Kidney (tissue), 14 donors: Measurements from ENCODE around the gene GMPPA. TPM values are rescaled to one million over a fixed set of nuclear protein-coding genes. Genes with fewer than 3 reads are reported as not detected.

Experiments used
- DNase-seq, 5 donors: peaks; one replicate each; pipeline ENCODE4 v3.0.0-alpha.2; 2013 to 2020
- FAIRE-seq: peaks from 2 replicates; lab custom pipeline; 2012; peaks lifted over from hg19 to GRCh38; lab: Jason Lieb, UNC
- H3K27ac ChIP-seq, 2 donors: one replicate each; pipeline ENCODE4 v1.7.0; 2013; ENCODE audit warnings: low read depth in 2 of 2, low read length in 2 of 2, inconsistent platforms in 1 of 2
- H3K27me3 ChIP-seq: one replicate; pipeline ENCODE4 v1.7.1; 2013; ENCODE audit warnings: low read length, inconsistent platforms; ENCODE audit not compliant: control insufficient read depth, insufficient read depth
- H3K36me3 ChIP-seq, 3 donors: one replicate each; pipeline versions ENCODE4 v1.7.0 to v1.7.1; 2013; ENCODE audit warnings: low read length in 3 of 3, control low read depth in 1 of 3, inconsistent platforms in 1 of 3; ENCODE audit not compliant: insufficient read depth in 3 of 3, control insufficient read depth in 2 of 3
- H3K4me1 ChIP-seq, 3 donors: one replicate each; pipeline versions ENCODE4 v1.7.0 to v1.7.1; 2013; ENCODE audit warnings: low read length in 3 of 3, inconsistent platforms in 1 of 3, low read depth in 1 of 3; ENCODE audit not compliant: control insufficient read depth in 2 of 3, insufficient read depth in 2 of 3
- H3K4me3 ChIP-seq, 3 donors: one replicate each; pipeline versions ENCODE4 v1.7.0 to v1.8.1; 2013; ENCODE audit warnings: low read length in 3 of 3, control low read depth in 1 of 3, inconsistent platforms in 1 of 3
- H3K9ac ChIP-seq, 3 donors: one replicate each; pipeline versions ENCODE4 v1.7.0 to v1.7.1; 2013; ENCODE audit warnings: low read length in 3 of 3, control low read depth in 1 of 3, inconsistent platforms in 1 of 3
- H3K9me3 ChIP-seq, 3 donors: one replicate each; pipeline versions ENCODE4 v1.7.0 to v1.7.1; 2013; ENCODE audit warnings: low read length in 3 of 3, control low read depth in 1 of 3, inconsistent platforms in 1 of 3; ENCODE audit not compliant: control insufficient read depth in 2 of 3, insufficient read depth in 1 of 3
- intact Hi-C: fragments of 100-400 bp; cut with DNase I; formaldehyde crosslinking; loops from one replicate; pipeline ENCODE4 v1.11.1; 2022
- polyA plus RNA-seq: library from polyadenylated mRNA; stranded (reverse); fragments of 350-450 nt; fragmentation: Illumina TruSeq; extraction: RNeasy Lipid Tissue Mini Kit (QIAGEN cat#74804); gene quantifications from one replicate; pipeline ENCODE4 v1.2.3, GENCODE V29; 2014; ENCODE audit warnings: low read depth, low replicate concordance; ENCODE audit not compliant: insufficient read depth
- total RNA-seq: library from RNA; stranded (reverse); fragmentation: NEBNext Ultra II Directional; extraction: Animal tissue kit (Norgen Biotek cat#: 25700); gene quantifications from one replicate; pipeline ENCODE4 v1.2.1, GENCODE V29; 2021
- TF ChIP-seq, protein P1 (sequence below): IDR thresholded peaks from 3 replicates; pipeline ENCODE4 v1.5.1; 2012; ENCODE audit warnings: mild to moderate bottlenecking, moderate library complexity, borderline replicate concordance; ENCODE audit not compliant: insufficient read depth; ENCODE audit errors: extremely low read depth
- donor health status: control.
- donor health status: control.
- donor health status: control.
- donor health status: control.
- donor health status: control.
- donor health status: DM: yes; HTN: yes; CAD: no.
- donor health status: Normal renal cell carcinoma (clear cell type).

GMPPA gene
- total and polyA plus RNA-seq, 2 donors from 2014 or later, result 33.9 to 53.1 TPM

DNA sequence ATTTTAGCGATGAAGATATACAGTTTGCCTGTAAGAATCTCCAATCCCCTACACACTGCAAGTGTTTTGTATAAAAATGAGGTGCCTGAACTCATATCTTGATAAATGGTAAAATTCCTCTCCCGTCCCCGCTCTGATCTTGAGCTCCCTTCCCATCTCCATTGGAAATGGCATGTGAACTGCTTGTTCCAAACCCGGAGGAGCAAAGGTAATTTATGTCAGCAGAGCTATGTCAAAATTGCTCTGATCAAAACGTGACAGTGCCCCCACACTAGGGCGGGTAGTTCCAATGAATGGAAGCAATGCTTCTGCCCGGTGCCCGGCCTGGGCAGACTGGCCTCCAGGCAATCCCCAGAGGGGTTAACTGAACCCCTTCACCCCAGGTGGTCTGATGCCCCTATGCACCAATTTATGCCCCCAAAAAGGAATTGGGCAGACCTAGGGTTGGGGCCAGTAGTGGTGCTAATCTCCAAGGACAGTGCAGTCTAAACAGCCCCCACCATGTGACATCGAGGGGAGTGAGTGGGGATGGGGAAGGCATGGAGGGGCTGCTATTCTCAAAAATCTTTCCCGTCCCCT is 3.6 kb upstream of the GMPPA start:
- peaks cover 0 to 17% (median 4%) of the 10 kb centered on the region in 3 donors for H3K4me1 ChIP-seq
- H3K9me3 ChIP-seq, result no peaks in the 10 kb centered on the region
- no peak overlapping the region for H3K4me3 ChIP-seq
- no peak overlapping the region for H3K27ac ChIP-seq
- DNase-seq (no peak), FAIRE-seq (no peak)
- no peaks in the 10 kb centered on the region for H3K36me3 ChIP-seq
- TF ChIP-seq, protein P1, sequence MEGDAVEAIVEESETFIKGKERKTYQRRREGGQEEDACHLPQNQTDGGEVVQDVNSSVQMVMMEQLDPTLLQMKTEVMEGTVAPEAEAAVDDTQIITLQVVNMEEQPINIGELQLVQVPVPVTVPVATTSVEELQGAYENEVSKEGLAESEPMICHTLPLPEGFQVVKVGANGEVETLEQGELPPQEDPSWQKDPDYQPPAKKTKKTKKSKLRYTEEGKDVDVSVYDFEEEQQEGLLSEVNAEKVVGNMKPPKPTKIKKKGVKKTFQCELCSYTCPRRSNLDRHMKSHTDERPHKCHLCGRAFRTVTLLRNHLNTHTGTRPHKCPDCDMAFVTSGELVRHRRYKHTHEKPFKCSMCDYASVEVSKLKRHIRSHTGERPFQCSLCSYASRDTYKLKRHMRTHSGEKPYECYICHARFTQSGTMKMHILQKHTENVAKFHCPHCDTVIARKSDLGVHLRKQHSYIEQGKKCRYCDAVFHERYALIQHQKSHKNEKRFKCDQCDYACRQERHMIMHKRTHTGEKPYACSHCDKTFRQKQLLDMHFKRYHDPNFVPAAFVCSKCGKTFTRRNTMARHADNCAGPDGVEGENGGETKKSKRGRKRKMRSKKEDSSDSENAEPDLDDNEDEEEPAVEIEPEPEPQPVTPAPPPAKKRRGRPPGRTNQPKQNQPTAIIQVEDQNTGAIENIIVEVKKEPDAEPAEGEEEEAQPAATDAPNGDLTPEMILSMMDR, result no peak
- intact Hi-C loops, result no loop called here
- H3K9ac ChIP-seq, result no peak overlapping the region
- peaks cover 12% of the 10 kb centered on the region for H3K27me3 ChIP-seq

DNA sequence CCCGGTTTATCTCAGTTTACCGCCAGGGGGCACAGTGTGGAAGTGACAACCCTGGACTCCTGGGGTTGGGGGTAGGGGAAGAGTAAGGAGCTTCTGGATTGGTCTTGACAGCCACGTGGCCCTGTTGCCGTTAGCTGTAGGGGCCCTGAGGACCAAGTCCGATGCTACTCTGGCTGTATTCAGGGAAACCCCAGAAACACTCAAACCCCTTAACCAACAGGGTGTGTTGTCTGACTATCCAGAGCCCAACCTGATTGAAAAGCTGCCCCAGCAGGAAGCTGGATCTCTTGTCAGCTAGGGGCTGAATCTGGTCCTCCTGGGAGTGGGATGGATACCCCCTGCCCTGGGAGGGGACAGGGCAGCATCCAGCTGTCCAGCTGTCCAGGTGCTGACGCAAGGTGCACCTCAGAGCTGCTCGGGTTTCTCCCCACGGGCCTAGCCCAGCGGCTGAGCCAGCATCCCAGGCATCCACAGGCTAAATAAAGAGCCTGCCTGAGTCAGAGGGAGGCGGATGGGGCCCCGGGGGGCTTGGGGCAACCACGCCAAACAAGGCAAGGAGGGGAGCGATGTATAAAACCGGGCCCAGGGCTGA is 3.1 kb upstream of the GMPPA start:
- TF ChIP-seq, protein P1, result peak; percentile 41
- intact Hi-C loops, result no loop called here
- FAIRE-seq (no peak), DNase-seq (peak in 4 of 5 donors; percentile 69 to 86 (median 76))
- Histone ChIP-seq H3K27me3 (peaks cover 12% of the 10 kb centered on the region), H3K4me3 (no peak overlapping the region), H3K27ac (no peak overlapping the region), H3K9ac (no peak overlapping the region), H3K9me3 (no peaks in the 10 kb centered on the region), H3K4me1 (peaks cover 0 to 17% (median 4%) of the 10 kb centered on the region in 3 donors), H3K36me3 (no peaks in the 10 kb centered on the region)

DNA sequence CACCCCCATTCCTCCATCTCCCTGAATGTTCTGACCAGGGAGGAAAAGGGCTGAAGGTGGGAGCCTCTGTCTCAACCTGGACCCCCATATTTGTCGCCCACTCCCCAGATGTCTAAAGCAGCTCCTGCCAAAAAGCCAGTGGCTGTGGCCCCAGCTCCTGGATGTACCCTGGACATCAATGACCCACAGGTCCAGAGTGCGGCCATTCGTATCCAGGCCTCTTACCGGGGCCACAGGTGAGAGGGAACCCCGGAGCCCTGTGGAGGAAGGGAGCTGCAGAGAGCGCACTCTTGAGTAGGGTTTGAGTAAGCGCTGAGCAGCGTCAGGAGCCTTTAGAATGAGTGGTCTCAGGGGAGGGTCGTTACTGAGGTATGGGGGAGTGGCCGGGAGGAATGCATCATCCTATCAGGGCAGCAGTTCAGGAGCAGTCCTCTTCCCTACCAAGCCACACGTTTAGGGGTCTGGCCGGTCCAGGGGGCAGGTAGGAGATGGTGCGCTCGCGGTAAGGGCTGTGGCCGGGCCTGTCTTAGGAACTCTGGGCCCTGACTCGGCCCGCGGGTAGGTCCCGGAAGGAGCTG is 2.4 kb upstream of the GMPPA start:
- intact Hi-C loops, result no loop called here
- DNase-seq, result no peak
- H3K27me3 ChIP-seq, result peaks cover 12% of the 10 kb centered on the region
- H3K4me3 ChIP-seq, result no peak overlapping the region
- H3K9ac ChIP-seq, result no peak overlapping the region
- FAIRE-seq, result no peak
- peaks cover 0 to 17% (median 4%) of the 10 kb centered on the region in 3 donors for H3K4me1 ChIP-seq
- TF ChIP-seq, protein P1, result no peak
- H3K36me3 ChIP-seq, result no peaks in the 10 kb centered on the region
- H3K27ac ChIP-seq, result no peak overlapping the region
- no peaks in the 10 kb centered on the region for H3K9me3 ChIP-seq
